ENCODE measurements around the gene ZNF189.

DNA sequence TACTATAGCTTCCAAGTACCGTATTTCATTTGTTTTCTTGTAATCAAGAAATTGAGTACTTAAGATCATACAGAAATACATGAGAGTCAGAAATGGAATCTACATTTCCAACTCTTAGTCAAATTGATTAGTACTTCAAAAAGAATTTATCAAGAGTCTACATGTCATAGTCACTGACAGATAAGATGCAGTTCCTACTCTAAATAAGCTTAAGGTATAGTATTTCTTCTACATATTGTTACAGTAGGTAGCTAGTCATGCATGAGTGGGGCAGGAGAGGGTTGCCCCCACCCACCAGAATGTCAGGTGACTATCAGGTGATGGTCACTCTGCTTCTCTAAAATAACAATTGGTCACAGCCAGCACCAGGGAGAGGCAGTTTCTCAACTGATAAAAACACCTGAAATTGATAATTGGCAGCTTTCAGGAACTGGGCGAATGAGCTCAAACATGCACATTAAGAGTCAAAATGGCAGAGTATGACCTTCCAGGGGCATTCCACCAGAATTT, 16.8 kb upstream of the ZNF189 start:
- TF ChIP-seq CTCF (IDR thresholded peaks at IDR 0.05) (no peak), MYC (IDR thresholded peaks at IDR 0.05; ENCODE audit: borderline replicate concordance, low read length) (no peak), ZSCAN20 (CRISPR knock-in tag; IDR thresholded peaks at IDR 0.05) (no peak), EP300 (IDR thresholded peaks at IDR 0.05) (no peak), BHLHE40 (IDR thresholded peaks at IDR 0.05; ENCODE audit: low read depth, low read length) (no peak), MAZ (IDR thresholded peaks at IDR 0.05; ENCODE audit: borderline replicate concordance, low read depth, low read length) (no peak), POLR2A (IDR thresholded peaks at IDR 0.05; ENCODE audit: low read length) (no peak), GATA3 (IDR thresholded peaks at IDR 0.05; ENCODE audit: borderline replicate concordance) (no peak), RAD21 (conservative IDR thresholded peaks at IDR 0.05 in 1 of 2, IDR thresholded peaks at IDR 0.05 in 1 of 2) (no peak), KDM1A (IDR thresholded peaks at IDR 0.05; ENCODE audit: low read depth) (no peak), EHMT2 (IDR thresholded peaks at IDR 0.05; ENCODE audit: low read depth) (no peak), CHD2 (IDR thresholded peaks at IDR 0.05; ENCODE audit: low read length, partially characterized antibody) (no peak), MAFK (IDR thresholded peaks at IDR 0.05; ENCODE audit: partially characterized antibody) (no peak)
- TF ChIP-seq, protein P1, sequence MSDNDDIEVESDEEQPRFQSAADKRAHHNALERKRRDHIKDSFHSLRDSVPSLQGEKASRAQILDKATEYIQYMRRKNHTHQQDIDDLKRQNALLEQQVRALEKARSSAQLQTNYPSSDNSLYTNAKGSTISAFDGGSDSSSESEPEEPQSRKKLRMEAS (IDR thresholded peaks at IDR 0.05) = no peak

Measured in A549 (cell line).